NCI-H187 (cell line): ENCODE results near the gene NRL.

Experiments
- DNase-seq, 2 experiments: peaks; one replicate each; lab custom pipeline; 2025; lab: John Stamatoyannopoulos, UW

NRL gene

DNA sequence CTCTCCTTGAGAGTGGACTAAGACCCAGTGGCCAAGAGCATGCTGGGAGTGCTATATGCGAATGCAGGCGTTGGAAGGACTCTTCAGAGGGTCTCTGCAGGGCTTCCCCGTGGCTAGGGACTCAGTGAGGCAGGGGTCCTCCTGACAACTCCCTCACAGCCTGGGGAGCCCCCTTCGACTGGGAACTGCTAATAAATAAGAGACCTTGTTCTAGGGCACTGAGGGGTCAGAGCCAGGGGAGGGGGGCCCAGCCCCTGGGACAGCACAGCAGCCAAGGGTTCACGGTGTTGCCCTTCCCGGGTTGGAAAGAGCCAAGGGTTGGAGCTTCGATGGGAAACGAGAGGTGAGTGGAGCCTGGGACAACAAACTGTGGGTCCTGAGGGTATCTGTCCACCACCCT is 49.3 kb downstream of the NRL start:
- no peak for DNase-seq

GRCh38 chr14:24064856-24065255 is 49.9 kb downstream of the NRL start:
- no peak for DNase-seq

GRCh38 chr14:24064091-24064795 is 50.5 kb downstream of the NRL start:
- DNase-seq, result no peak

DNA sequence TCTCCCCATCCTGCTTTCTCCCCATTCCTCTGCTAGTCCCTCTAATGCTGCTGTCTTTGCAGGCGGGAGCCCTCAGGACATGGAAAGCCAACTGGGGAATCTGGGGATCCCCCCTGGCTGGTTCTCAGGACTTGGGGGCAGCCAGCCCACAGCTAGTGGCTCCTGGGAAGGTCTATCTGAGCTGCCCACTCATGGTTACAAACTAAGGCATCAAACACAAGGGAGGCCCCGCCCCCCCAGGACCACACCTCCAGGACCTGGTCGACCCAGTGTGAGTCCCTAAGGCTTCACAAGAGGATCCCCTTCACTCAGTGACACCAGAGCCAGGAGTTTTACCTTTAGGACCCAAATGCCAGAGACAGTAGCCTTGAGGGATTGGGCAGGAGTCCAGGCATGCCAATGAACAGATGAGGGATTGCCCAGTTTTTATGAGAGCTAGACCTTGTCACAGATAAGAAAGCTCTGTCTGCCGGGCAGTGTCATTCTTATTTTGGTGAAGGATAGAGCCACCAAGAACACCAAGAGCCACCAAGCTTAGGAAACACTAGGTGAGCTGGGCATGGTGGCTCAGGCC is 51.4 kb downstream of the NRL start:
- no peak for DNase-seq

- DNase-seq, result no peak
These were observed 52.4 kb downstream of the NRL start for GRCh38 chr14:24062216-24062980.

- DNase-seq, result no peak
These were observed 53.5 kb downstream of the NRL start for GRCh38 chr14:24060984-24061913.

DNA sequence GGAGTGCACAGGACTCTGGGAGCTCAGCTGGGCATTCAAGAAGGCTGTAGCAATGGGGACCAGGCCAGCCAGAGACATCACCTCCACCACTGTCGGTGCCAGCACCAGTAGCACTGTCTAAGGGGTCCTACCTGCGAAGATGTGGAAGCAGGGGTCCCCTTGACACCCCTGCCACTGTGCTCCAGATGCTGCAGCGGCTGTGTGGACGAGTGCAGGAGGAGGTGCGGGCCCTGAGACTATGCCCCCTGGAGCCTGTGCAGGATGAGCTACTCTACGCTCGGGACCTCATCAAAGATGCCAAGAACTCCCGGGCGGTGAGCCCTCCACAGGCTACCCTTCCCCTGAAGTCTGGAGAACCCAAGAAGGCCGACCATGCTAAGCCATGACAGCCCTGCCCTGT is 54.3 kb downstream of the NRL start:
- no peak for DNase-seq

- no peak for DNase-seq
These were observed 54.8 kb downstream of the NRL start for GRCh38 chr14:24059841-24060388.

GRCh38 chr14:24058951-24059475 is 55.7 kb downstream of the NRL start:
- no peak for DNase-seq

DNA sequence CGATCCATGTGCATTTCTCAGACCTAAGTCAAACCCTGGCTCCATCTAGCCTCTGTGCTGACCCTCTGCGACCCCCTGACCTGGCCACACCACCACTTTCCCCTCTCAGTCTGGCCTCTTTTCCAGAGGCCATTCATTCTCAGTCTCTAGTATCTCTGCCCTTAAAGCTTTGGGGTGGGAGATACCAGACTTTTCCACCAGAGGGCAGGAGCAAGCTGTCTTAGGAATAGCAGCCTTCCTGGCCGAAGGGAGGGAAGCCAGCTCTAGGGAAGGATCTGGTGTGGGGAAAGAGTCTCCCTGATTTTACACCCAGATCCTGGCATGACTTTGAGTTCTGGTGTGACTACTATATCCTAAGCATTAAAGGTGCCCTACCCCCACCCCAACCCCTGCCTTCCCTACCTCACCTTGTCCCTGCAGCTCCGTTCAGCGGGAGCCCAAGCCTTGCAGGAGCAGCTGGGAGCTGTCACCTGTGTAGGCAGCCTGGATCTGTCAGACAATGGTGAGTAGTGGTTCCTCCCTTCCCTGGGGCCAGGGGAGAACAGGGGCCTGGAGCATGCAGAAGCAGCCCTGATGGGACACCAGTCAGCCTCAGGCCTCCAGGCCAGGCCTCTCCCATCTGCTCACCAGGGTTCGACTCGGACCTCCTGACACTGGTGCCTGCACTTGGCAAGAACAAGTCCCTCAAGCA is 56.3 kb downstream of the NRL start:
- no peak for DNase-seq

DNA sequence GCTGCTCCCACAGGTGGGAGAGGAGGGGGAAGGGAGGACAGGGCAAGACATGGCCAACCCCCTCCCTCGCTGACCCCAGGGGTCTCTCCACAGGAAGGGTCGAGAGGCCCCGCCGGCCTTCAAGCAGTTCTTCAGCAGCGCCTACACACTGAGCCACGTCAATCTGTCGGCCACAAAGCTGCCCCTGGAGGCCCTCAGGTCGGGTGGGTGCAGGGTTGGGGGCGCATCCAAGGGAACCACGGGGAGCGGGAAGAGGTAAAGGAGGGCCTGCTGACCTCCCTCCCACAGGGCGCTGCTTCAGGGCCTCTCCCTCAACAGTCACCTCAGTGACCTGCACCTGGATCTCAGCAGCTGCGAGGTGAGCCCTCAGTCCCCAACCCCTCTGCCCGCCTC is 56.9 kb downstream of the NRL start:
- no peak for DNase-seq

DNA sequence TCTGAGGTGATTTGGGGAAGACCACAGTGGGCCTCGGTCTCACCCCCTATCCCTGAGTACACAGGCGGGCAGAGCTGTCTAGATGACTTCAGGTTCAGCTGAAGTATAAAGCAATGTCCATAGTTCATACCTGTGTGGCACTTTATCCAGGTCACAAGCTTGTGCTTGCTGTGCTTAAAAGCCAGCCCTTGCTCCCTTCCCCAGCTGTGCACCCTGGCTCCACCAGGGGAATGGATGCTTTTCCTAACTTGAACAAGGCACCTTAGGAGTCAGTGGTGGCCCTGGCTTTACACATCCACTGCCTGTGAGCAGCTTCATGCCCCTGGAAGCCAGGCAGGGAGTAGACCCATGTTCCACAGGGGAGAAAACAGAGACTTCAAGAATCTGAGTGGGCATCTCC is 57.5 kb downstream of the NRL start:
- DNase-seq, result no peak

DNA sequence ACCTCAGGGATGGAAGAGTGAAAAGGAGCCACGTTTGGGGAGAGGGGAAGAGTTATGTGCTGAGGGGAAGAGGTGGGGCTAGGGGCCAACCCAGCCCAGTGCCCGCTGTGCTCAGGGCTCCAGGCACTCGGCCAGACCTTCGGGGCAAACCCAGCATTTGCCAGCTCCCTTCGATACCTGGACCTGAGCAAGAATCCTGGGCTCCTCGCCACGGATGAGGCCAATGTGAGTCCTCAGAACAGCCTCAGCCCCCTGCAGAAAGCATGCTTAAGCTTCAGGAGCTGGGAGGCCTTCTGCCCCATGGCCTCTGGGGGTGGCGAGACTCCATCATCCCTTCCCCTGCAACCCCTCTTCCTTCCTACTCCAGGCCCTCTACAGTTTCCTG is 58.0 kb downstream of the NRL start:
- DNase-seq, result no peak

DNA sequence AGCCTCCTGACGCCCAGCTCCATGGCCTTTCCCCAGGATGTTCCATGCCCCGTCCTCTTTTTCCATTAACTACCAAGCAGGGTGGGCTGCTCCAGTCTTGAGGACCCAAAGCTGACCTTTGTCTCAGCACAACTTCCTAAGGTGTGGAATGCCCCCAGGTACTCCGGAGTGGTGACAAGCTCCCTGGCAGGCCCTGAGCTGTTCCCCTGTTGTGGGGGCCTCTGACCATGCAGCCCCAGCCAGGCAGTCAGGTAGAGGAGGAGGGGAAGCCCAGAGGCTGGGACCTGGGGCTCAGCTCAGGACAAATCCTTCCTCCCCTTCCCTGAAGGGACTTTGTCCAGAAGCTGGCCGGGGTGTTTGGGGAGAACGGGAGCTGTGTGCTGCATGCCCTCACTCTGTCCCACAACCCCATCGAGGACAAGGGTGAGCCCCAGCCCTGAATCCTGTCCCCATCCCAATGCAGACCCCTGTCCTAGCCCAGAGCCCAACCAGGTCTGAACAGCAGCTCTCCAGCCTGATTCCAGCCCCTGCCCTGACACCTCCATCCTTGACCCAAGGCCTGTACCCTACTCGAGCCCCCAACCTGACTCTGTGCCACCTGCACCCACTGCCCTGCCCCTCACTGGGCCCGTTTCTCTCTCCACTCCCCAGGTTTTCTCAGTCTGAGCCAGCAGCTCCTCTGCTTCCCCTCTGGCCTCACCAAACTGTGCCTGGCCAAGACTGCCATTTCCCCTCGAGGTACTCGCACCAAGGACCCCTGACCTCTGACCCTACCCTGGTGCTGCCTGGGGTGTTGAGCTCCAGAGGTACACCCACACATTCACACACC is 58.6 kb downstream of the NRL start:
- no peak for DNase-seq

DNA sequence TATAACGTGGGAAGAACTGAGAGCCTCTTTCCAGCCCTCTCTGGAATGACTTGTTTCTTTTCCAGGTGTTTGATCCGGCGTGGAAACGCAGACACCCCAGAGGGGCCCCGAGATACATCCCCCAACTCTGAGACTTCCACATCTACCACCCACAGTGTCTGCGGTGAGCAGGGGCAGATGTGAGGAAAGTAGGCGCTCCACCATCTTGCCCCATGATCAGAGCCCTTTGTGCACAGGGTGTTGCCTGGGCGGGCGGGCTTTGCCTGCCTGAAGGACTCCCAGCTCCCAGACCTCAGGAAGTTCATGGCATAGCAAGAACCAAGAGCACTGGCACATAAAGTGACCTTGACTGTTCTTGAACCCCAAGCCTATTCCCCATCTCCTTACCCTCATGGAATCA is 60.1 kb downstream of the NRL start:
- DNase-seq, result no peak

DNA sequence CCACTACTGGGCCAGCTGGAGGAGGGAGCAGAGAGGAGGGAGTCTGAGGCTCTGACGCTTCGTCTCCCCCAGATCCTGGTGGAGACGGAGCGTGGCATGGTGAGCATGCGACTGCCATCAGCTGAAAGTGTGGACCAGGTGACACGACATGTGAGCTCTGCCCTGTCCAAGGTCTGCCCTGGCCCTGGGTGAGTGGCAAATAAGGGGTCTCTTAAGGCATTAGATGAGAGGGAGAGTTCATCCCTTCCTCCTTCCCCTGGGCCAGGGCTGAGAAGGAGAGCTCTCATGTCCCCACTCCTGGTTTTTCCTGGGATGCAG is 60.5 kb downstream of the NRL start:
- no peak for DNase-seq

DNA sequence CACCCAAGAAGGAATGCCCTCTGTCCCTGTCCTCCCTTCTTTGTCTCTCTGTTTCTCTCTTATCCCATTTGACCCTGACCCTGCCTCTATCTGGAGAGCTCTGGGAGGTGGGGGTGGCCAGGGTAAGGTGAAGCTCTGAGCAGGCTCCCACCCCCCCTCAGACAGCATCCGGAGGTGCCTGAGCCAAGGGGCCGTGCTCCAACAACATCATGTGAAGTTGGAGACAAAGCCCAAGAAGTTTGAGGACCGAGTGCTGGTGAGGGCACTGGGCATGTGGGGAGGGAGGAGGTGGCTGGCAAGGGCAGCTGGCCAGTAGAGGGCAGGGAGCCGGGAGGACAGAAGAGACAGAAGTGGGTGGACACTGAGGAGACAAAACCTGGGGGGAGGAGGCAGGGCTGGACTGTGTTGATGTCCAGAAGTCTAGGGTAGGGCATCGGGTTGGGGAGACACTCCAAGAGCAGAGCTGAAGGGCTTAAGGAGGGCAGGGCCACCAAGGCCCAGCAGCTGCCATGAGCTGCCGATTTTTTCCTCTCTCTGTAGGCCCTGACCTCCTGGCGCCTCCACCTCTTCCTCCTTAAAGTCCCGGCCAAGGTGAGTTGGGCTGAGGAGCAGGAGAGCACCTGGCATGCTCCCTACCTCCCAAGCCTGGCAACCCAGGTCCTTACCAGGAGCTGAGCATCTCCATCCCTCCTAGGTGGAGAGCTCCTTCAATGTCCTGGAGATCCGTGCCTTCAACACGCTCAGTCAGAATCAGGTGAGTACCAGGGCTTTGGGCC is 61.0 kb downstream of the NRL start:
- no peak for DNase-seq

DNA sequence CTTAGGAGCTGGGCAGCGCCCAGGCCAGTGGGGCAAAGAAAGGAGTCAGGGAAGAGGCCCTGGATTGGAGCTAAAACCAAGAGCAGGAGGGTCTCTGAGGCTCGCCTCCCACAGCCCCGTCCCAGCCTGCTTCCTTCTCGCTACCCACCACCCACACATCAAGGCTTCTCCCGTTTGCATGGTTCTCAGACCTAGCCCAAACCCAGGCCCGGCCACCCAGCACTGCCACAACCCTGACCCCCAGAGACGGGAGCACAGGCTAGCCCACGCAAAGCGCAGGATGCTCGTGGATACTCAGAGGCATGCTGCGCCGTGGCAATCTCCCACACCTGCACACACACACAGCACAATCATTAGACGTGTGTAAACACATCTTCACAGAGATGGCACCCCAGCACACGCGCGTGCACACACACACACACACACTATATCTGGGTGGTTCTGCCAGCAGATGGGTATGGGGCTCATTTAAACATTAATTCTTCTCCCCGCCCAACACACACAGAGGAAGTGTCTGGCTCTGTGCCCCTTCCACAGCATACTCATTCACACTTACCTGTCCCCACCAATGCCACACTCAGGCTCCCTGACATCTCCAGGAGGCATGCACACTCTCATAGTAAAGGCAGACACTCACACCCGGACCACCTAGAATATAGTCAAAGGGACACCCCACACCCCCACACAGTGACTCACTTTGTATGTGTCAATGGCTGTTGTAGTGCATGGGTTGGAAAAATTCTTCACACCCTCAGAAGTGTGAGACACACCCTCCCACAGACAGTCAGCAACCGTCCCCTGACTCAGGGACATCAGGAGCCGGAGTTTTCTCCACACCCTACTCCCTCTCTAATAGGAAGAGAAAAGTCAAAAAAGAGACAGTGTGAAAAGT is 61.8 kb downstream of the NRL start:
- DNase-seq, result no peak
